ENCODE measurements around the gene GALNTL6.

The GALNTL6 gene

DNA sequence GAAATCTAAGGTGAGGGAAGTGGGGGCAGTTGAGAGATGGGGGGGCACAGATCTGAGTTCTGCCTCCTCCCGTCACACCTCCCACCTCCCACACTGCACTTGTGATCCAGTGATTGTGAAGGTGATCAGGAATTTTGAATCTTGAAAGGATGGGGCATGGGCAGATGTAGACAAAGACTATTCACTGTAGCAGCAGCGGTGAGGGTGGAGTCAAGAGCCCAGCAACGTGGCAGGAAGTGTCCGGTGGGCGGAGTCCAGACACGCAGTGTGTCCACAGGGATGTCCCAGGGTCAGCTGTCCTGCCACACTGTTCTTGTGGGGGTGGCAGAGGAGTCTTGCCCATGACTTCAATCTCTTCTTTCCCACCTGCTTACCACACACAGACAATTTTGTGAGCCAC, 1024.9 kb downstream of the GALNTL6 start:
- DNase-seq (ENCODE audit: low read depth), result no peak
- TF ChIP-seq, protein P1, sequence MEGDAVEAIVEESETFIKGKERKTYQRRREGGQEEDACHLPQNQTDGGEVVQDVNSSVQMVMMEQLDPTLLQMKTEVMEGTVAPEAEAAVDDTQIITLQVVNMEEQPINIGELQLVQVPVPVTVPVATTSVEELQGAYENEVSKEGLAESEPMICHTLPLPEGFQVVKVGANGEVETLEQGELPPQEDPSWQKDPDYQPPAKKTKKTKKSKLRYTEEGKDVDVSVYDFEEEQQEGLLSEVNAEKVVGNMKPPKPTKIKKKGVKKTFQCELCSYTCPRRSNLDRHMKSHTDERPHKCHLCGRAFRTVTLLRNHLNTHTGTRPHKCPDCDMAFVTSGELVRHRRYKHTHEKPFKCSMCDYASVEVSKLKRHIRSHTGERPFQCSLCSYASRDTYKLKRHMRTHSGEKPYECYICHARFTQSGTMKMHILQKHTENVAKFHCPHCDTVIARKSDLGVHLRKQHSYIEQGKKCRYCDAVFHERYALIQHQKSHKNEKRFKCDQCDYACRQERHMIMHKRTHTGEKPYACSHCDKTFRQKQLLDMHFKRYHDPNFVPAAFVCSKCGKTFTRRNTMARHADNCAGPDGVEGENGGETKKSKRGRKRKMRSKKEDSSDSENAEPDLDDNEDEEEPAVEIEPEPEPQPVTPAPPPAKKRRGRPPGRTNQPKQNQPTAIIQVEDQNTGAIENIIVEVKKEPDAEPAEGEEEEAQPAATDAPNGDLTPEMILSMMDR (IDR thresholded peaks at IDR 0.05; ENCODE audit: control insufficient read depth, insufficient read depth, low read depth, low read length, missing control alignments), result no peak
- no peak overlapping the region for H3K4me3 ChIP-seq (ENCODE audit: control insufficient read depth, low read depth, low read length)

DNA sequence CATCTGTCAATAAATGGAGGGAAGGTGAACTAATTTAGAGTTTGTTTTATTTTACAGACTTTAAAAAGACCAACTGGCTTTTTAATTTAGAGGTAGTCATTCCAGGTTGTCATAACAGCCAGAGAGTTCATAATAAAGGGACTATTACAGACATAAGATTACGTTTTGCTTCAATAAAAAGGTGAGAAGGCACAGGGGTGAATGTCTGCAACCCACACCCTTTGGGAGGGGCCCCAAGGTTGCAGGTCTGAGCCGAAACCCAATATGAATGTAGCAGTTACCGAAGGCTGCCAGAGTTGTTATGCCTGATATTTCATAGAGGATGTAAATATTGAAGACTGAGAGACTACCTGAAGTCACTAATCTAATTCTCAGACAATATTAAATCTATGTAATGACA, 1025.7 kb downstream of the GALNTL6 start:
- no peak for DNase-seq (ENCODE audit: low read depth)
- H3K4me3 ChIP-seq (ENCODE audit: control insufficient read depth, low read depth, low read length), result no peak overlapping the region
- TF ChIP-seq, protein P1 (IDR thresholded peaks at IDR 0.05; ENCODE audit: control insufficient read depth, insufficient read depth, low read depth, low read length, missing control alignments), result no peak

DNA sequence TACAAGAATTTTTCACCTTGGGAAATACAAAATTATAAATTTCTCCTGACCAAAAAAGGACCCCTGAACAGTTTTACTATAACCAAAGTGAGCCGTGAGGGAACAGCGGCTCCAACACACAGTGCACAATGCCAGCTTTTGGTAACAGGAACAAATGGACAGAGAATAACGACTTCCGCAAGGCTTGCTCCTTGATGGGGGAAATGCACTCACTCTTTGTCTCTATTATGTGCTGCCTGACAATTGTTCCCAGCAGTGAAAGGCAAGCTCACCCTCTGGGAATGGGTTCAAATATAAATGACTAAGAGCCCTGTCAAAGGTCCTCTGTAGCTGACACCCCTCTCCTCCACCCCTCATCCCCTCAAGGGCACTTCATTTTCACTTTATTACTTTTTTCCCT, 1029.6 kb downstream of the GALNTL6 start:
- H3K4me3 ChIP-seq (ENCODE audit: control insufficient read depth, low read depth, low read length), result no peak overlapping the region
- TF ChIP-seq, protein P1 (IDR thresholded peaks at IDR 0.05; ENCODE audit: control insufficient read depth, insufficient read depth, low read depth, low read length, missing control alignments), result no peak
- DNase-seq (ENCODE audit: low read depth), result no peak

DNA sequence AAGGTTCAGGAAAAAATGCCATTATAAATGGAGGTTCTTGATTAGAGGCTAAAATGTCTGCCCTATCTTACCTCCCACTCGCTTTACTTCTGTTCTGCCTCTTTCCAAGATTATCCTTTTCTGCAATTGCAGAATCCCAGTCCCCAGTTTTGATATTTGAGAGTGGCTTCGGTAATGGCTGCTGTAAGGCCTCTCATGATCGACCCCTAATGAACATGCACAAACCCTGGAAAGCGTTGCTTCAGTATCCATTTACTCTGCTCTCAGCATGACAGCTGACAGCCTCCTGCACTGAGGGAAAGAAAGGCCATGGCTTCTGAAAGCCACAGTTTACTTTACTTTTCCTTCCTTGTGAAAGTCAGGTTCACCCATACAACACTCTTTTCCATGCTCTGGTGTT, 1030.0 kb downstream of the GALNTL6 start:
- DNase-seq (ENCODE audit: low read depth), result no peak
- no peak overlapping the region for H3K4me3 ChIP-seq (ENCODE audit: control insufficient read depth, low read depth, low read length)
- TF ChIP-seq, protein P1 (IDR thresholded peaks at IDR 0.05; ENCODE audit: control insufficient read depth, insufficient read depth, low read depth, low read length, missing control alignments), result no peak

DNA sequence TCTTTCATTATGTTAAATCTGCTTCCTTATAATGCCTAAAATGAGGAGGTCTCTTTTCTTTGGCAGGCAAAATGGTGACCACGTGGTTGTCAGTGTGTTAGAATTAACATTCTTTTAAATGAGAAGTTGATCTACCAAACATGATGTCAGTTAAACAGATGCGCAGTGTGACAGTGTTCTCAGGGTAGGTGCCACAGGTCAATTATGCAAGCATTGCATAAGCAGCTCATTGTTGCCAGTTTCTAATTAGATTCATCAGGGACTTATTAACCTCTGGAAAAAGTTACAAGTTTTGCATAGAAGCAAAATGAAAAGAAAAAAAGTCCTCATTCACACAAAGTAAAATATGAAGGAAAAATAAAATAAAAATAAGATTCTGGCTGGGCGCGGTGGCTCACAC, 1031.4 kb downstream of the GALNTL6 start:
- DNase-seq (ENCODE audit: low read depth), result no peak
- TF ChIP-seq, protein P1 (IDR thresholded peaks at IDR 0.05; ENCODE audit: control insufficient read depth, insufficient read depth, low read depth, low read length, missing control alignments), result no peak
- no peak overlapping the region for H3K4me3 ChIP-seq (ENCODE audit: control insufficient read depth, low read depth, low read length)

- H3K4me3 ChIP-seq (ENCODE audit: control insufficient read depth, low read depth, low read length), result no peak overlapping the region
- no peak for DNase-seq (ENCODE audit: low read depth)
- TF ChIP-seq, protein P1 (IDR thresholded peaks at IDR 0.05; ENCODE audit: control insufficient read depth, insufficient read depth, low read depth, low read length, missing control alignments), result no peak
These were observed 1032.1 kb downstream of the GALNTL6 start for GRCh38 chr4:172845281-172845680.

GRCh38 chr4:172850838-172851237, 1037.6 kb downstream of the GALNTL6 start:
- DNase-seq (ENCODE audit: low read depth), result peak; percentile 20
- TF ChIP-seq, protein P1 (IDR thresholded peaks at IDR 0.05; ENCODE audit: control insufficient read depth, insufficient read depth, low read depth, low read length, missing control alignments), result no peak
- no peak overlapping the region for H3K4me3 ChIP-seq (ENCODE audit: control insufficient read depth, low read depth, low read length)
